Bladder microvascular endothelial cell (primary cell): ENCODE data around the gene HPN. TPM values are rescaled to one million over a fixed set of nuclear protein-coding genes. Genes with fewer than 3 reads are reported as not detected.

Source experiments
- total RNA-seq: library from RNA; depleted of rRNA; stranded (reverse); fragments of >200 nt; gene quantifications from 2 replicates; pipeline ENCODE4 v1.2.3, GENCODE V29; 2014

HPN gene
- not detected in 2 replicates for total RNA-seq

DNA sequence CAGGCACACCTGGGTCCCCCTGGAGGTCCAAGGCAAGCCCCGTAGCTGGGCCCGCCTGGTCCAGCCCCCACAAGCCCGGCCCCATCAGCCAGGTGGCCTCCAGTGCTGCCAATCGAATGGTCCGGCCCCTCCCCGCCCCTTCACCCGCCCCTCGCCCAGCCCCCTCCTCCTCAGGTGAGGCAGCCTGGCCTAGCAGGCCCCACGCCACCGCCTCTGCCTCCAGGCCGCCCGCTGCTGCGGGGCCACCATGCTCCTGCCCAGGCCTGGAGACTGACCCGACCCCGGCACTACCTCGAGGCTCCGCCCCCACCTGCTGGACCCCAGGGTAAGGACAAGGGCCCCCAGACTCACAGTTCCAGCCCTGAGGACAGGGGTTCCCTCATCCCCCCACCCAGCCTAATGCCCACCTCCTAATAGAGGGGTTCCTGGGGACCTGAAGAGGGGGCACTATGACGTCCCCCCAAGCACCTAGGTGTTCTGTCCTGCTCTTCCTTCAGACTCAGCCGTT, at the start of gene HPN:
Gene HPN (plus strand): TSS at position 174 of the 508 bp plus-strand sequence. CDS start 786 bp downstream, outside the sequence.

DNA sequence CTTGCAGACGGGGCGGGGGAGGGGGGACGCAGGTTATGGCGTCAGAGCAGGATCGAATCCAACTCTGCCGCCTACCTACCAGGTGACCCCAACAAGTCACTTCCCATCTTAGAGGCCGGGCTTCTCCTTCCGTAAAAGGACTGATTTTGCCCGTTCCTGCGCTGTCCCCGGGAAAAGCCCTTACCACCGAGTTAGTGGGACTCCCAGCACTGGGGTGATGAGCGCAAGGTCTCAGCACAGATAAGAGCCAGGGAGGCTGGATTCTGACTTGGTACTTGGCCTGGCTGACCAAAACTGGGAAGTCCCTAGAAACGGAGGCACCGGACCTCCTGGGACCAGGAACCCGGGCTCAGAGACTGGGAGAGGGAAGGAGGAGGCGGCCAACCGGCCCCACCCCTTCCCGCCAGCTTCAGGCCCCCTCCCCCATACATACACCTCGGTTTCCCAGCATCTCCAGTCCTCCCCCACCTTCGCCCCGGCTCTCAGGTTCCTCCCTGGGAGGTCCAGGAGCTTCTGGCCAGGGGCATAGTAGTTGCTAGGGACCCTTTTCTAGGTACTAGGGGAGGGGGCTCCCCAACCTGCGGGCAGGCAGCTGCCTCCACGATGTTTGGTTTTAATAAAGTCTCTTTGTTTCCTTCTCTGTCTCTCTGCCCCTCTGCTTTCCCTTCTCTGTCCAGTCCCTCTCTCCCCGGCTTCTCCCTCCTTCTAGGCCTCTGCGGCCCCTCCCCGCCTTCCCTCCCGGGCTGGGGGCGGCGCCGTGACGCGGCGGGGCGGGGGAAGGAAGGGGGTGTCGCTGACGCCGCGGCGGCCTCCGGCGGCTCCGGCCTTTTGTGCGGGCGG, 41.8 kb upstream of the HPN start, which contains the start of gene GRAMD1A:
Gene GRAMD1A (plus strand): TSS at position 826 of the 840 bp plus-strand sequence. CDS start 156 bp downstream, outside the sequence.

DNA sequence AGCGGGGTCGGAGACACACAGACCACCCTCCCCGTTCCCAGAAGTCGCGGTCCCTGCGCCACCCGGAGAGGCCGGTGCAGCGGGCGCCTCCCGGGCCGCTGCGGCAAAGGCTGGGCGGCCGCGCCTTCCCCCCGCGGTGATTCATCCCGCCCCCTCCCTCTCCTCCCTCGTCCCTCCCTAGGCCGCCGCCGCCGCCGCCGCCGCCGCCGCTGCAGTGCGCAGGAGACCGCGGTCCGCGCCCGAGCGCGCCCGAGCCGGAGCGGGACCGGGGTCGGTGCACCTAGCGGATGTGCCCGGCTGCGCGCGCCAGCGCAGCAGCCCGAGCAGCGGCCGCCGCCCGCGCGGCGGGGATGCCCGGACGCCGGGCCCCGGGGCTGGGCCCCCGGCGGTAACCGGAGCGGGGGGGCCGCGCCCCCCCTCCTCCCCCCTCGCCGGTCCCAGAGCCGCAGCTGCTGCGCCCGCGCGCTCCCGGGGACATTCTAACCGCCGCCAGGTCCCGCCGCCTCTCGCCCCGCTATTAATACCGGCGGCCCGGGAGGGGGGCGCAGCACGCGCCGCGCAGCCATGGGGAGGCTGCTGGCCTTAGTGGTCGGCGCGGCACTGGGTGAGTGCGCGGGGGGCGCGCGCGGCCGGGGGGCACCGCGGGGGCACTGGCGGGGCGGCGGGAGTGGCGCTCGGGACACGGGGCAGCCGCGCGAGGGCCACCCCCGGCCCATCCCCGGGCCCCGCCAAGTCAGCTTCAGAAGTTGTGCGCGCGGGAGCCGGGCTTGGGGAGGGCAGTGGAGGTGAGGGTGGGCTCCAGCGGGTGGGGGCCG, 11.1 kb upstream of the HPN start, which contains the start of gene SCN1B:
Gene SCN1B (plus strand): TSS at position 214 of the 815 bp plus-strand sequence. CDS start 351 bp downstream, at position 565.

DNA sequence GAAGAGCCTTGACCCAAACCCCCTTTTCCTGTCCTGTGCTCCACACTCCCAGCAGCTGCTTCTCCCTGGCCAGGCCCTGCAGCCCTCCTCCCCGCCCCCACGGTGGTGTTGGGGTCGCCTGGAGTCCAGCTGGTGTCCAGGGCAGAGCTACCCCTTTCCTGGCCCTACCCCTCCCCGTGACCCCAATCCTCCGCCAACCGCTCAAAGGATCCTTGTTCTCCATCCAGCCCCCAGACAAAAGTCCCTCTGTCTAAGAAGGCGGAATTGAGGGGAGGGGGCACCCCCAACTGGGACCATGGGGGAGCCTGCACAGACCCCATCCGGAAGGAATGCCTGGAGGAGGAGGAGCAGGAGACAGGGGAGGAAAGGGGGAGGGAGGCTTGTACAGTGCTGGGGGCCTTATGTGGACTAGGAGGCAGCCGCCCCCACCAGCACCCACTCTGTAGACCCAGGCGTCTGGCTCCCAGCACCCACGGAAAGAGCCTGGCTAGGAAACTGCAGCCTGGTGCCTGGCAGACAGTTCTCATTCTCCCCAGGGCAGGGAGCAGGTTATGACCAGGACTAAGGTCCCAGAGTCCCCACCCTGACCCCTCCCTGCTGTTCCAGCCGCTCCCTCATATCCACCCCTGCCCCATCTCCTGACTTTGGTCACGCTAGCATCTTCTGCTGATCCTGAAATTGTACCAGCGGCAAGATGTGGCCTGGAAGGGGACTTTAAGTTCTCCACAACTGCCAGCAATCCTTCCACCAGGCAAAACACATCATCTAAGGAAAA, 73.8 kb downstream of the HPN start, which contains the start of gene FXYD3:
Gene FXYD3 (plus strand): TSS at position 647 of the 775 bp plus-strand sequence. CDS start 3,554 bp downstream, outside the sequence.

Other genes starting within 250 kb of the HPN start
- 3.6 and 4.8 TPM in 2 replicates for gene ZNF30, start 114.8 kb upstream of the HPN start, total RNA-seq
- gene ZNF792, start 77.5 kb upstream of the HPN start, total RNA-seq = 29.6 and 51.1 TPM in 2 replicates
- gene GRAMD1A, start 41.4 kb upstream of the HPN start, total RNA-seq = 24.9 and 52.8 TPM in 2 replicates
- 5.4 and 5.8 TPM in 2 replicates for gene SCN1B, start 11.3 kb upstream of the HPN start, total RNA-seq
- gene FXYD3, start 74.1 kb downstream of the HPN start, total RNA-seq = not detected in 2 replicates
- gene LGI4, start 93.3 kb downstream of the HPN start, total RNA-seq = not detected in 2 replicates
- not detected in 2 replicates for gene FXYD1, start 97.1 kb downstream of the HPN start, total RNA-seq
- not detected in 2 replicates for gene FXYD7, start 101.5 kb downstream of the HPN start, total RNA-seq
- 12.3 and 18.5 TPM in 2 replicates for gene FXYD5, start 113.0 kb downstream of the HPN start, total RNA-seq
- not detected in 2 replicates for gene FAM187B, start 187.0 kb downstream of the HPN start, total RNA-seq
- 0.19 and 1.1 TPM in 2 replicates for gene LSR, start 207.3 kb downstream of the HPN start, total RNA-seq
- 41.8 and 74.3 TPM in 2 replicates for gene USF2, start 227.2 kb downstream of the HPN start, total RNA-seq
- gene HAMP, start 240.8 kb downstream of the HPN start, total RNA-seq = under 0.01 and 0.06 TPM in 2 replicates